HFF-Myc (cell line): ENCODE measurements around the gene DCLK2.

Experiments used
- DNase-seq: peaks from one replicate; pipeline ENCODE4 v3.0.0-alpha.2; 2011; ENCODE audit warnings: low read depth; ENCODE audit errors: extremely low read depth
- H3K4me3 ChIP-seq: replicated peaks from 2 replicates; pipeline ENCODE4 v1.5.1; 2011; ENCODE audit warnings: low read depth, mild to moderate bottlenecking, control low read depth, low read length
- CTCF ChIP-seq: IDR thresholded peaks from 2 replicates; pipeline ENCODE4 v1.5.1; 2012; ENCODE audit warnings: mild to moderate bottlenecking, low read depth, low read length, control low read depth; ENCODE audit errors: missing control alignments

DCLK2 gene

DNA sequence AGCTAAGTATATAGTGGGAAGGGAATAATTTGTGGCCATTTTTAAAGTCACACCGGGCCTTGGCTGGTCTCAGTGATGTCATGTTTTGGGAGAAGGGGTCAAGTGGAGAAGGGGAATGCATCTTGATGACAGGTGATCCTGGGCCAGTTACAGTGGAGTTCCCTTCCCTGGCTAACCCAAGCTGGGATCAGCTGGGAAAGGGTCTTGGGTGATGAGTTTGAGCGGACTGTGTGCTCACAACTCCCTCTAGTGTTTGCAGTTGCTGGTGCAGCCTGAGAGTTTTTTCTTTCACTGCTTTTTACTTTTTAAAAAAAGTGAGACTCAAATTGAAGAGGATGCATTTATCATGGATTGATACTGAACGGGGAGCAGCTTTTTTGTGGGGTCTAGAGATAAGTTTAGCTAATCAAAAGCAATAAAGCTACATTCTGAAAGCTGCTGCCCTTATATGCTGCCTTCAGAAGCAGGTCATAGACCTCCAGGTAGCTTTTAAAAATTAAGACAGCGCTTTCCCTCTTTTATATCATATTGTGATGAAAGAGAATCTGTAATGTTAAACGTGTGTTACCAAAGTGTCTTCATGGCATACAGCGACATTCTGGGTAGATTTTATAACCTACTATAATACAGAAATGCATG lies 164.7 kb downstream of the DCLK2 start:
- TF ChIP-seq CTCF: peak; percentile 87
- no peak overlapping the region for H3K4me3 ChIP-seq
- DNase-seq: no peak

- no peak overlapping the region for H3K4me3 ChIP-seq
- TF ChIP-seq CTCF: no peak
- no peak for DNase-seq
These were observed 165.7 kb downstream of the DCLK2 start for GRCh38 chr4:150243932-150244331.

GRCh38 chr4:150244600-150244999 lies 166.4 kb downstream of the DCLK2 start:
- no peak for TF ChIP-seq CTCF
- DNase-seq: no peak
- H3K4me3 ChIP-seq: no peak overlapping the region

- DNase-seq: no peak
- no peak overlapping the region for H3K4me3 ChIP-seq
- no peak for TF ChIP-seq CTCF
These were observed 168.9 kb downstream of the DCLK2 start for GRCh38 chr4:150247184-150247583.

GRCh38 chr4:150248181-150248580 lies 169.9 kb downstream of the DCLK2 start:
- no peak overlapping the region for H3K4me3 ChIP-seq
- no peak for DNase-seq
- no peak for TF ChIP-seq CTCF

GRCh38 chr4:150250293-150250997 lies 172.2 kb downstream of the DCLK2 start:
- no peak overlapping the region for H3K4me3 ChIP-seq
- DNase-seq: no peak
- TF ChIP-seq CTCF: no peak
